Raji (cell line): ENCODE data around the gene OSBPL2.

Experiments
- POLR2A ChIP-seq: IDR thresholded peaks from 2 replicates; pipeline ENCODE4 v1.6.1; 2011; ENCODE audit warnings: low read depth, low read length, control low read depth; ENCODE audit not compliant: insufficient read depth

OSBPL2 gene

DNA sequence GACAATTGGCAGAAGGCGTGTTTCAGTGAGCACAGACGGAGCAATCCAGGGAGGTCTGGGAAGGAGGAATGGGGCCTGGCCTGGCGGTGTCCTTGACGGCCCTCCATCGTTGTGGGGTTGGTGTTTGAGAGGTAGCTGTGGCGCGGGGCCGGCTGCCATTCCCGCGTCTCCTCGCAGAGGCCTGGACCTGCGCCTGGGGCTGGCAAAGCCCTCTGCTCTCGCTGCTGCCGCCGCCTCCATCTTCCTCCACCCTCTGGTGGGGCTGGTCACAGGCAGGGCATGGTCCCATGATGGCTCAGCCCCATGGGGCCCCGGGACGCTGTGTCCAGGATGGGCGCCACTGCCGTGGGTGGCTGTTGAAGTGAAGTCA, 7.6 kb downstream of the OSBPL2 start:
- no peak for TF ChIP-seq POLR2A

DNA sequence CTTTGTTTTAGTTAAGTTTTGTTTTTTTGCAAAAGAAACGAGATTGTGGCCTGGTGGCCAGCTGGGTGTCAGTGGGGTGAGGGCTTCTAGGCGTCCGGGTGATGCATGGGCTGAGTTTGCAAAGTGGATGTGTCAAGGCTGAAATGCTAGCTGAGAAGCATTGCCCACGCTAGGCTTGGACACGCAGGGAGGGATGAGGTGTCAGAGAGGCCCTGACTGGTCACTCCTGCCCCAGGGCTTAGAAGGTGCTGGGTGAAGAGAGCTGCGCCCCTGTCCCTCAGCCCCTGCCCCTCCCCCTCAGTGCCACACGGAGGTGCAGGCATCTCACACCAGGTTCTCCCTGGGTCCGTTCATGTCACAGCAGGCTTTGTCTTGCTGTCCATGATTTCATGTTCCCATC, 8.1 kb downstream of the OSBPL2 start:
- no peak for TF ChIP-seq POLR2A

DNA sequence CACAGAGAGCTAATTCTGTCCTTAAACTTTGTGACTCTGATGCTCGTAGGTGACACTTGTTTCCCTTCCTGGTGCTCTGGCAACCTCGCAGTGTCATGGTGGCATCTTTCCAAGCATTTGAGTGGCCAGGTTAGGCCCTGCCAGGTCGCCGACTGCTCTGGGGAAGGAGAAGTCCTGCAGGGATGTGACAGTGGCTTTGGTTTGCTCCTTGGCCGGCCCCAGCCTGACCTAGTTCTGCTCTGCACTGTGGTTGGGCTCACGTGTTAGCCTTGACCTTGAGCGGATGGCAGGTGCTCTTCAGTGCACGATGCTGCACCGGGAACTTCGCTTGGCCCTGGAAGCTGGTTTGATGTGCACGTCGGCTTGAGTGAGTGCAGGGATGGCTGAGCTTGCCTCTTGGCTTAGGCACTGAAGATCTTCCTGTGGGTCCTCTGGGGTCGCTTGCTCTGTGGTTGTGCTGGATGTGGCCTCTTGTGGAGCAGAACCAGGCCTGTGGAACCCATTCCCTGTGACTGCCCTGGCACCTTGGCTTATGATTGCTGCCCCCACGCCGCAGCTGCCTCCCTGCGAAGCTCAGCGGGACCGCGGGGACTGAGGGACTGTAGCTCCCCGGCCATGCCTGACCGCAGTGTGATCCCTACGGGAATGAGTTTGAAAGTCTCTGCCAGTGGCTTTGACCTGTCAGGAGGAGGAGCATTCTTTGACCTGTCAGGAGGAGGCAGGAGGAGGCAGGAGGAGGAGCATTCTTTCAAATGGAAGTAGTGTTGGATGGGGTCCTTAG, 8.7 kb downstream of the OSBPL2 start:
- no peak for TF ChIP-seq POLR2A

DNA sequence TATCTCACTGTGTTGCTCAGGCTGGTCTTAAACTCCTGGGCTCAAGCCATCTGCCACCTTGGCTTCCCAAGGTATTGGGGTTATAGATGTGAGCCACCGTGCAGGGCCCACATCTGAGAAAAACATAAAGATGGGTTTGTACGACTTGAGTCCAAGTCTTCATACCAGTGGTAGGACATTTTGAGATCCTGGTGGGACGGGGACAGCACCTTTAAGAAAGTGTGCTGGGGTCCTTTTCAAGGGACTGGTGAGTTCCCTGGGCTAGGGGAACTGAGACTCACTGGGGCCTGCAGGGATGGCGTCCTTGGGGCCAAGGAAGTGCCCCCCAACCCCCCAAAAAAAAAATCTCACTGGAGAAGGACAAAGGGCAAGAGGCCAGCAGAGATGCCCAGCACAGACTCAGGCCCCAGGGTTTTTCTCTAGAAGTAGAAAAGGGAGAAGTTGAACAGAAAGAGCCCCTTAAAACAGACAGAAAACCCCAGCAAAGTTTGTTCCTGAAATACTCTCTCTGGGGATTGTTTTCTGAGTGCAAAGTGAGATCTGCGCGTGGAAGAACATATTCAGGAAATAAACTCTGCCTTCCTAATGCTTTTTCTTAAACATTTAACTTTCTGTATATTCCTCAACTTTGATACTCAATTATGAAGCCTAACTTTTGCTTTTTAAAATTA, 10.7 kb downstream of the OSBPL2 start:
- no peak for TF ChIP-seq POLR2A

- no peak for TF ChIP-seq POLR2A
Observed at GRCh38 chr20:62252342-62252966, 14.1 kb downstream of the OSBPL2 start.

DNA sequence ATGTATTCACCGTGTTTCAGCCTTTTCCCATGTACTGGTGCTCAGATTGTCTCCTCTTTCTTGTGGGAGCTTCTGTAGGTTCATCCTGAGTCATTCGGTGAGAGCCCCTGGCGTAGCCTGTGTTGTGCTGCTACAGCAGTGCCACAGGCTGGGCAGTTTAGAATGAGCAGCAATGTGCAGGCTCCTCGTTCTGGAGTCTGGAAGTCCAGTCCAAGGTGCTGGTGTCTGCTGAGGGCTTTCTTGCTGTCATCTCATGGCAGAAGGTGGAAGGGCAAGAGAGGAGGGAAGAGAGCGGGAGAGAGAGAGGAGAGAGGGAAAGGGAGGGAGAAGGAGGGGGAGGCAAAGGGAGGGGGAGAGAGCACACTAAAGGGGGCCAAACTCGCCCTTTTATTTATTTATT, 15.1 kb downstream of the OSBPL2 start:
- no peak for TF ChIP-seq POLR2A

GRCh38 chr20:62254021-62254724, 15.9 kb downstream of the OSBPL2 start:
- TF ChIP-seq POLR2A, result no peak

- no peak for TF ChIP-seq POLR2A
Observed at GRCh38 chr20:62255976-62256375, 17.7 kb downstream of the OSBPL2 start.

- no peak for TF ChIP-seq POLR2A
Observed at GRCh38 chr20:62258499-62259293, 20.4 kb downstream of the OSBPL2 start.

DNA sequence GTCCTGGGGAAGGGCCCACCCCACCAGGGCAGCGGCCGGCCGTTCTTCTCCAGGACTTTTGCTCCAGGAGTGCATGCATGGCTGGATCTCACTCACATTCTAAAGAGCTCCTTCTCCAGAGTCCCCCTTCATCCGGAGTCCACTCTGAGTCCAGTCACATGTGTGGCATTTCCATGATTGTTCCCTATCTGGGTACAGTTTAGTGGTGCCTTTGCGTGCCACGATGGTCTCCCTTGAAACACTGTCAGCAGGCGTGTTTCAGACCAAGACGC, 20.9 kb downstream of the OSBPL2 start:
- no peak for TF ChIP-seq POLR2A

- TF ChIP-seq POLR2A, result no peak
Observed at GRCh38 chr20:62262064-62262463, 23.7 kb downstream of the OSBPL2 start.

GRCh38 chr20:62263396-62263795, 25.1 kb downstream of the OSBPL2 start:
- TF ChIP-seq POLR2A, result no peak

GRCh38 chr20:62265365-62265764, 27.0 kb downstream of the OSBPL2 start:
- TF ChIP-seq POLR2A, result no peak

DNA sequence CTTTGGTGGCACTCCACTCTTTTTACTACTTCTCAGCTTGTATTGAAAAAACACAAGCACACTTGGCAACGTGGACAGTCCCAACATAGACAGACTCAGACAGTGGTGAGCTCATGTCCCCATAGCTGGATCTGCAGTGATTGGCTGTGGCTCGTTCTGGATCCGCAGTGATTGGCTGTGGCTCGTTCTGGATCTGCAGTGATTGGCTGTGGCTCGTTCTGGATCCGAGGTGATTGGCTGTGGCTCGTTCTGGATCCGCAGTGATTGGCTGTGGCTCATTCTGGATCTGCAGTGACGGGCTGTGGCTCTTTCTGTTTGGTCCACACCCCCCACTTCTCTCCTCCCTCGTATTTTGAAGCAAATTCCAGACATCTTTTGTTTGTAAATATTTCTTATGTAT, 28.0 kb downstream of the OSBPL2 start:
- TF ChIP-seq POLR2A, result no peak

GRCh38 chr20:62266851-62267250, 28.5 kb downstream of the OSBPL2 start:
- TF ChIP-seq POLR2A, result no peak
